ENCODE results near the gene RNLS.

Gene RNLS

GRCh38 chr10:88415533-88416130 lies 167.5 kb downstream of the RNLS start:
- FAIRE-seq (no peak), DNase-seq (ENCODE audit: insufficient read length, low spot score) (no peak)
- no peak for TF ChIP-seq CTCF (IDR thresholded peaks at IDR 0.05; ENCODE audit: insufficient read depth, missing control alignments)

GRCh38 chr10:88413412-88413811 lies 169.7 kb downstream of the RNLS start:
- no peak for TF ChIP-seq CTCF (IDR thresholded peaks at IDR 0.05; ENCODE audit: insufficient read depth, missing control alignments)
- FAIRE-seq, result no peak
- DNase-seq (ENCODE audit: insufficient read length, low spot score), result no peak

- no peak for DNase-seq (ENCODE audit: insufficient read length, low spot score)
These were observed 171.3 kb downstream of the RNLS start for GRCh38 chr10:88411772-88412349.

GRCh38 chr10:88409824-88410223 lies 173.3 kb downstream of the RNLS start:
- DNase-seq (ENCODE audit: insufficient read length, low spot score) (no peak), FAIRE-seq (no peak)
- no peak for TF ChIP-seq CTCF (IDR thresholded peaks at IDR 0.05; ENCODE audit: insufficient read depth, missing control alignments)

More at GRCh38 chr10:88411772-88412349, 171.3 kb downstream of the RNLS start:
- no peak for TF ChIP-seq CTCF (IDR thresholded peaks at IDR 0.05; ENCODE audit: insufficient read depth, missing control alignments)
- FAIRE-seq, result no peak

GRCh38 chr10:88409236-88409635 lies 173.9 kb downstream of the RNLS start:
- FAIRE-seq (no peak), DNase-seq (ENCODE audit: insufficient read length, low spot score) (no peak)
- no peak for TF ChIP-seq CTCF (IDR thresholded peaks at IDR 0.05; ENCODE audit: insufficient read depth, missing control alignments)

GRCh38 chr10:88408096-88408495 lies 175.0 kb downstream of the RNLS start:
- TF ChIP-seq CTCF (IDR thresholded peaks at IDR 0.05; ENCODE audit: insufficient read depth, missing control alignments), result no peak
- FAIRE-seq, result no peak

GRCh38 chr10:88404133-88404532 lies 179.0 kb downstream of the RNLS start:
- DNase-seq (ENCODE audit: insufficient read length, low spot score) (no peak), FAIRE-seq (no peak)
- TF ChIP-seq CTCF (IDR thresholded peaks at IDR 0.05; ENCODE audit: insufficient read depth, missing control alignments), result no peak

More at GRCh38 chr10:88408096-88408495, 175.0 kb downstream of the RNLS start:
- DNase-seq (ENCODE audit: insufficient read length, low spot score), result no peak
